Lower leg skin (tissue), 4 donors: Measurements from ENCODE around the gene TBCD. TPM values are rescaled to one million over a fixed set of nuclear protein-coding genes. Genes with fewer than 3 reads are reported as not detected.
"Not testable (repeated sequence)": the region's sequence is repeated elsewhere in the genome, so short reads cannot be mapped to it uniquely, and the experiment has no call there.

Source experiments
- DNase-seq, 2 donors: peaks; one replicate each; pipeline ENCODE4 v3.0.0-alpha.2; 2019; ENCODE audit warnings: low spot score in 2 of 2
- H3K4me3 ChIP-seq: fragments of 200-600 bp; sonication (generic); 2 replicates; pipeline ENCODE4 v1.5.1; 2017; ENCODE audit warnings: mild to moderate bottlenecking, low read depth; ENCODE audit not compliant: poor library complexity, severe bottlenecking
- POLR2A ChIP-seq, 2 donors: fragments of 450-650 bp; IDR thresholded peaks; one replicate each; pipeline ENCODE4 v1.6.1; 2016 to 2017; ENCODE audit warnings: antibody characterized with exemption in 2 of 2, mild to moderate bottlenecking in 1 of 2, moderate library complexity in 1 of 2
- WGBS, 2 donors: methylation state at CpG; one replicate each; pipeline ENCODE4 v1.1.5; 2018; 5-methylcytosine and 5-hydroxymethylcytosine counted together
- intact Hi-C: fragments of 100-400 bp; cut with DNase I; formaldehyde crosslinking; loops from one replicate; pipeline ENCODE4 v1.15.0; 2023; ENCODE audit warnings: low total_unique reads
- total RNA-seq, 4 donors: library from RNA; depleted of rRNA; stranded (reverse); fragments of >200 nt; gene quantifications; one replicate each; pipeline ENCODE4 v1.1.0, GENCODE V29; 2016
- TF ChIP-seq, protein P1 (sequence below), 3 donors: fragments of 450-650 bp; IDR thresholded peaks; one replicate each; pipeline ENCODE4 v1.5.1; 2016; ENCODE audit warnings: antibody characterized with exemption in 3 of 3, mild to moderate bottlenecking in 3 of 3, moderate library complexity in 2 of 3

TBCD gene
- total RNA-seq, 4 donors from 2014 or later, result 38.7 to 73.4 (median 51.5) TPM

DNA sequence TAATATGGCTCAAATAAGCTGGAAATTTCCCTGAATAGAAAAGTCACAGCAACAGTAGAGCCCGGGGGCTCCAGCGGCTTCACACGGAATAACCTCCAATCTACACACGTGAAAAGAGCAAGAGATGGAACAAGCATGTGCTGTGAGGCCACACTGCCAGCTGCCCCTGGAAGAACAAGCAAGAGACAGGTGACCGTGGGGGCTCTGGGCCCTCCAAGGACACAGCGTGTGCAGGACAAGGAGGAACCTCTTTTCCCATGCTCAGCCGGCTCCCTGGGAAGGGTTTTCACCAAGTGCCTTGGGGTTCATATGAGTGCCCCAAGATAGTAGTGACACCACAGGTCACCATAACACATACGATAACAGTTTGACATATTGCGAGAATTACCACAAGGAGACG, 198.1 kb downstream of the TBCD start:
- intact Hi-C loops, result no loop called here
- DNase-seq, result peak in 1 of 2 donors; percentile 42
- no peak for TF ChIP-seq POLR2A (IDR thresholded peaks at IDR 0.05)
- TF ChIP-seq, protein P1, sequence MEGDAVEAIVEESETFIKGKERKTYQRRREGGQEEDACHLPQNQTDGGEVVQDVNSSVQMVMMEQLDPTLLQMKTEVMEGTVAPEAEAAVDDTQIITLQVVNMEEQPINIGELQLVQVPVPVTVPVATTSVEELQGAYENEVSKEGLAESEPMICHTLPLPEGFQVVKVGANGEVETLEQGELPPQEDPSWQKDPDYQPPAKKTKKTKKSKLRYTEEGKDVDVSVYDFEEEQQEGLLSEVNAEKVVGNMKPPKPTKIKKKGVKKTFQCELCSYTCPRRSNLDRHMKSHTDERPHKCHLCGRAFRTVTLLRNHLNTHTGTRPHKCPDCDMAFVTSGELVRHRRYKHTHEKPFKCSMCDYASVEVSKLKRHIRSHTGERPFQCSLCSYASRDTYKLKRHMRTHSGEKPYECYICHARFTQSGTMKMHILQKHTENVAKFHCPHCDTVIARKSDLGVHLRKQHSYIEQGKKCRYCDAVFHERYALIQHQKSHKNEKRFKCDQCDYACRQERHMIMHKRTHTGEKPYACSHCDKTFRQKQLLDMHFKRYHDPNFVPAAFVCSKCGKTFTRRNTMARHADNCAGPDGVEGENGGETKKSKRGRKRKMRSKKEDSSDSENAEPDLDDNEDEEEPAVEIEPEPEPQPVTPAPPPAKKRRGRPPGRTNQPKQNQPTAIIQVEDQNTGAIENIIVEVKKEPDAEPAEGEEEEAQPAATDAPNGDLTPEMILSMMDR (IDR thresholded peaks at IDR 0.05), result no peak
- H3K4me3 ChIP-seq, result no peak overlapping the region
- 98% methylated on average over 10 of the region's 10 CpGs for WGBS, 2 donors

- peak in 1 of 2 donors; percentile 25 for DNase-seq
- no peak overlapping the region for H3K4me3 ChIP-seq
- 92 to 95% methylated on average over 18 of the region's 18 CpGs for WGBS, 2 donors
- TF ChIP-seq, protein P1 (IDR thresholded peaks at IDR 0.05), result no peak
- no peak for TF ChIP-seq POLR2A (IDR thresholded peaks at IDR 0.05)
- intact Hi-C loops, result no loop called here
Observed at GRCh38 chr17:82950525-82951102, 198.7 kb downstream of the TBCD start.

GRCh38 chr17:82952019-82952418, 200.2 kb downstream of the TBCD start:
- intact Hi-C loops, result no loop called here
- WGBS, 2 donors, result 96 to 97% methylated on average over 13 of the region's 13 CpGs
- H3K4me3 ChIP-seq, result no peak overlapping the region
- TF ChIP-seq, protein P1 (IDR thresholded peaks at IDR 0.05), result no peak
- TF ChIP-seq POLR2A (IDR thresholded peaks at IDR 0.05), result no peak
- peak in 1 of 2 donors; percentile 56 for DNase-seq

DNA sequence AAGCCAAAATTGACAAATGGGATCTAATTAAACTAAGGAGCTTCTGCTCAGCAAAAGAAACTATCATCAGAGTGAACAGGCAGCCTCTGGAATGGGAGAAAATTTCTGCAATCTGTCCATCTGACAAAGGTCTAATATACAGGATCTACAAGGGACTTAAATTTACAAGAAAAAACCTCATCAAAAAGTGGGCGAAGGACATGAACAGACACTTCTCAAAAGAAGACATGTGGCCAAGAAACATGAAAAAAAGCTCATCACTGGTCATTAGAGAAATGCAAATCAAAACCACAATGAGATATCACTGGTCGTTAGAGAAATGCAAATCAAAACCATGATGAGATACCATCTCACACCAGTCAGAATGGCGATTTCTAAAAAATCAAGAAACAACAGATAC, 203.2 kb downstream of the TBCD start:
- H3K4me3 ChIP-seq, DNase-seq, intact Hi-C loops: not testable (repeated sequence)
- 83 to 88% methylated on average over 3 of the region's 3 CpGs for WGBS, 2 donors

GRCh38 chr17:82955627-82956026, 203.8 kb downstream of the TBCD start:
- H3K4me3 ChIP-seq, DNase-seq, intact Hi-C loops: not testable (repeated sequence)
- WGBS, 2 donors, result 94 to 97% methylated on average over 4 of the region's 4 CpGs

- TF ChIP-seq, protein P1 (IDR thresholded peaks at IDR 0.05), result no peak
- no peak for TF ChIP-seq POLR2A (IDR thresholded peaks at IDR 0.05)
- 96% methylated on average over 16 to 18 of the region's 18 CpGs for WGBS, 2 donors
- intact Hi-C loops, result no loop called here
- no peak overlapping the region for H3K4me3 ChIP-seq
- peak in 1 of 2 donors; percentile 69 for DNase-seq
Observed at GRCh38 chr17:82956146-82956725, 204.4 kb downstream of the TBCD start.
